Liver (tissue), 3 donors: ENCODE data around the gene MAP3K15.

Experiments
- ATF3 ChIP-seq: IDR thresholded peaks from 2 replicates; pipeline ENCODE4 v1.6.1; 2016; ENCODE audit warnings: antibody characterized with exemption
- CTCF ChIP-seq: fragments of 150-350 bp; IDR thresholded peaks from 2 replicates; pipeline ENCODE4 v1.5.1; 2017; ENCODE audit warnings: improper control_type of control experiment, low read depth, low read length; ENCODE audit not compliant: missing input control
- EGR1 ChIP-seq, 2 donors: IDR thresholded peaks; 2 replicates each; pipeline ENCODE4 v1.6.1; 2016 to 2018; ENCODE audit warnings: antibody characterized with exemption in 2 of 2, low read depth in 2 of 2
- HNF4A ChIP-seq, 2 donors: conservative IDR thresholded peaks; 2 replicates each; pipeline ENCODE4 v1.6.1; 2016; ENCODE audit warnings: antibody characterized with exemption in 2 of 2, mild to moderate bottlenecking in 2 of 2
- HNF4G ChIP-seq: IDR thresholded peaks from 2 replicates; pipeline ENCODE4 v1.6.1; 2016; ENCODE audit warnings: antibody characterized with exemption
- RXRA ChIP-seq, 2 donors: IDR thresholded peaks; 2 replicates each; pipeline ENCODE4 v1.6.1; 2017 to 2018; ENCODE audit warnings: antibody characterized with exemption in 2 of 2, mild to moderate bottlenecking in 1 of 2
- TF ChIP-seq, protein P1 (sequence below): IDR thresholded peaks from 2 replicates; pipeline ENCODE4 v1.6.1; 2016; ENCODE audit warnings: antibody characterized with exemption, mild to moderate bottlenecking
- donor health status: healthy.
- donor health status: healthy.

DNA sequence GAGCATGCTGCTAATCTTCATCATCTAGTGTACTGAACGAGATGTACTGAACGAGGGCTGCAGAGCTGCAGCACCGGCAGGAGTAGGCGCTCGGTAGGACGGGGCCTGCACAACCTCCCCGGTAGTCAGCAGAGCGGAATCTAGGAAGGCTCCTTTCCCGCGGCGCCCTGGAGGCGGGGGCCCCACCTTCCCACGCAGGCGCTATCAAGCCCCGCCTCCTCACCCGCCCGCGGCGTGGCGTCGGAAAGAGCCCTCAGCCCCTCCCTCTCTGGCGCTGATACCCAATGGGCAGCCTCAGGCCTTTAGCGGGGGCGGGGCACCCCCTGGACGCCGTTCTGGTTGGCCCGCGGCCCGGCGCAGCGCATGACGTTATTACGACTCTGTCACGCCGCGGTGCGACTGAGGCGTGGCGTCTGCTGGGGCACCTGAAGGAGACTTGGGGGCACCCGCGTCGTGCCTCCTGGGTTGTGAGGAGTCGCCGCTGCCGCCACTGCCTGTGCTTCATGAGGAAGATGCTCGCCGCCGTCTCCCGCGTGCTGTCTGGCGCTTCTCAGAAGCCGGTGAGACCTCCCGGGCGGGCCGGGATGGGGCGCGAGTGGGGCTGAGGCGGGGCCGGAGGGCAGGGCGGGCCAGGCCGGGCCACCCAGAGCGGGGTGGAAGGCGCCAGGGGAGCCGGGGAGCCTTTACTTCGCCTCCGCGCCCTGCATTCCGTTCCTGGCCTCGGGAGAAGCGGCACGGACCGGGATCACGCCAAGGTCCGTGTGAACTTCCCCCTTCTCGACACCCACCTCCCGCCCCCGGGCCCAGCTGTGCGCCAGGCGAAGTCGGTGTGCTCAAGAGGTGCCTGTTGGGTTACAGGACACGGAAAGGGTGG, 171.5 kb downstream of the MAP3K15 start, which contains the start of gene PDHA1:
- TF ChIP-seq RXRA (IDR thresholded peaks at IDR 0.05) (peak in 1 of 2 donors; percentile 19), CTCF (no peak), ATF3 (no peak), EGR1 (IDR thresholded peaks at IDR 0.05; ENCODE audit: low read depth in 2 of 2) (peak in 1 of 2 donors; percentile 93), HNF4G (no peak), HNF4A (conservative IDR thresholded peaks at IDR 0.05) (no peak)
- TF ChIP-seq, protein P1, sequence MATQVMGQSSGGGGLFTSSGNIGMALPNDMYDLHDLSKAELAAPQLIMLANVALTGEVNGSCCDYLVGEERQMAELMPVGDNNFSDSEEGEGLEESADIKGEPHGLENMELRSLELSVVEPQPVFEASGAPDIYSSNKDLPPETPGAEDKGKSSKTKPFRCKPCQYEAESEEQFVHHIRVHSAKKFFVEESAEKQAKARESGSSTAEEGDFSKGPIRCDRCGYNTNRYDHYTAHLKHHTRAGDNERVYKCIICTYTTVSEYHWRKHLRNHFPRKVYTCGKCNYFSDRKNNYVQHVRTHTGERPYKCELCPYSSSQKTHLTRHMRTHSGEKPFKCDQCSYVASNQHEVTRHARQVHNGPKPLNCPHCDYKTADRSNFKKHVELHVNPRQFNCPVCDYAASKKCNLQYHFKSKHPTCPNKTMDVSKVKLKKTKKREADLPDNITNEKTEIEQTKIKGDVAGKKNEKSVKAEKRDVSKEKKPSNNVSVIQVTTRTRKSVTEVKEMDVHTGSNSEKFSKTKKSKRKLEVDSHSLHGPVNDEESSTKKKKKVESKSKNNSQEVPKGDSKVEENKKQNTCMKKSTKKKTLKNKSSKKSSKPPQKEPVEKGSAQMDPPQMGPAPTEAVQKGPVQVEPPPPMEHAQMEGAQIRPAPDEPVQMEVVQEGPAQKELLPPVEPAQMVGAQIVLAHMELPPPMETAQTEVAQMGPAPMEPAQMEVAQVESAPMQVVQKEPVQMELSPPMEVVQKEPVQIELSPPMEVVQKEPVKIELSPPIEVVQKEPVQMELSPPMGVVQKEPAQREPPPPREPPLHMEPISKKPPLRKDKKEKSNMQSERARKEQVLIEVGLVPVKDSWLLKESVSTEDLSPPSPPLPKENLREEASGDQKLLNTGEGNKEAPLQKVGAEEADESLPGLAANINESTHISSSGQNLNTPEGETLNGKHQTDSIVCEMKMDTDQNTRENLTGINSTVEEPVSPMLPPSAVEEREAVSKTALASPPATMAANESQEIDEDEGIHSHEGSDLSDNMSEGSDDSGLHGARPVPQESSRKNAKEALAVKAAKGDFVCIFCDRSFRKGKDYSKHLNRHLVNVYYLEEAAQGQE, result peak; percentile 60
